Smooth muscle cell of the coronary artery (primary cell): Measurements from ENCODE around the gene E2F8. TPM values are rescaled to one million over a fixed set of nuclear protein-coding genes. Genes with fewer than 3 reads are reported as not detected.

Source experiments
- total RNA-seq: library from RNA; depleted of rRNA; stranded (reverse); fragments of >200 nt; gene quantifications from 2 replicates; pipeline ENCODE4 v1.2.3, GENCODE V29; 2014; ENCODE audit warnings: low replicate concordance

The E2F8 gene, protein sequence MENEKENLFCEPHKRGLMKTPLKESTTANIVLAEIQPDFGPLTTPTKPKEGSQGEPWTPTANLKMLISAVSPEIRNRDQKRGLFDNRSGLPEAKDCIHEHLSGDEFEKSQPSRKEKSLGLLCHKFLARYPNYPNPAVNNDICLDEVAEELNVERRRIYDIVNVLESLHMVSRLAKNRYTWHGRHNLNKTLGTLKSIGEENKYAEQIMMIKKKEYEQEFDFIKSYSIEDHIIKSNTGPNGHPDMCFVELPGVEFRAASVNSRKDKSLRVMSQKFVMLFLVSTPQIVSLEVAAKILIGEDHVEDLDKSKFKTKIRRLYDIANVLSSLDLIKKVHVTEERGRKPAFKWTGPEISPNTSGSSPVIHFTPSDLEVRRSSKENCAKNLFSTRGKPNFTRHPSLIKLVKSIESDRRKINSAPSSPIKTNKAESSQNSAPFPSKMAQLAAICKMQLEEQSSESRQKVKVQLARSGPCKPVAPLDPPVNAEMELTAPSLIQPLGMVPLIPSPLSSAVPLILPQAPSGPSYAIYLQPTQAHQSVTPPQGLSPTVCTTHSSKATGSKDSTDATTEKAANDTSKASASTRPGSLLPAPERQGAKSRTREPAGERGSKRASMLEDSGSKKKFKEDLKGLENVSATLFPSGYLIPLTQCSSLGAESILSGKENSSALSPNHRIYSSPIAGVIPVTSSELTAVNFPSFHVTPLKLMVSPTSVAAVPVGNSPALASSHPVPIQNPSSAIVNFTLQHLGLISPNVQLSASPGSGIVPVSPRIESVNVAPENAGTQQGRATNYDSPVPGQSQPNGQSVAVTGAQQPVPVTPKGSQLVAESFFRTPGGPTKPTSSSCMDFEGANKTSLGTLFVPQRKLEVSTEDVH
- 0.08 TPM in 1 of 2 replicates, not detected in the other for total RNA-seq

DNA sequence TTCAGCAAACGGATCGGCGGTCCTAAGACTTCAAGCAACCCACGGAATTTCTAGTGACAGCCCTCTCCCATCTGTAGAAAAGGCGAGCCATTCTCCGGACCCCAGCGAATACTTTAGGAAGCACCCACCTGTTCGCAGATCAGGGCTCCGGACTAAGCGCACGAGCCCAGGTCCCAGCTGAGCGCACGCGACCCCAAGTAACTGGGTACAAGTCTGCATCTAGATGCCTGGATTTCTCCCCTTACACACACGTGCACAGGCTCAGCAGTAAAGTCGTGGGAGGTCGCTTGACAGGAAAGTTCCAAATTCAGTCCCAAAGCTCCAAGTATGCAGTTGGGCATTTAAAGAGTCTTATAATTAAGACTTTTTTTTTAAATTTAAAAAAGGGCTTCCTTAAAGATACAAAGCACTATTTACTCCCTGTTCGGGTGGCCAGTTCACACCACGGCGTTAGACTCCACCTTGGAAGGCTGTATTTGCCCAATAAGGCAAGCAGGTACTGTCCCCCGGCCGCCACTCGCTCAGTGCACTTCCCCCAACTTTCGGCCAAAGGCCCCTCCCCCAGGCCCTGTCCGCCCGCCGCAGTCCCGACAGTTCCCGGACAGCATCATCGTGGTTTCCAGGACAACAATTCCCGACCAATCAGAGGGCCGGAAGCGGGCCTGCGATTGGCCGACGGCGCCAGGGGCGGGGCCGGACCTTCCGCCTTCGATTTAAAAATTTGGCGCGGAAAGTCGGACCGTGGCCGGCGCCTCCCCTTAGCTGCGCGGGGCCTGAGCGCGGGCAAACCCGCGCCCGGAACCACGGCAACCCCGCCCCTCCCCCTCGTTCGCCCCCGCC lies at the start of gene E2F8:
E2F8 (minus strand) TSS at position 526 of the 840 bp plus-strand sequence. CDS start 824 bp downstream, outside the sequence.

DNA sequence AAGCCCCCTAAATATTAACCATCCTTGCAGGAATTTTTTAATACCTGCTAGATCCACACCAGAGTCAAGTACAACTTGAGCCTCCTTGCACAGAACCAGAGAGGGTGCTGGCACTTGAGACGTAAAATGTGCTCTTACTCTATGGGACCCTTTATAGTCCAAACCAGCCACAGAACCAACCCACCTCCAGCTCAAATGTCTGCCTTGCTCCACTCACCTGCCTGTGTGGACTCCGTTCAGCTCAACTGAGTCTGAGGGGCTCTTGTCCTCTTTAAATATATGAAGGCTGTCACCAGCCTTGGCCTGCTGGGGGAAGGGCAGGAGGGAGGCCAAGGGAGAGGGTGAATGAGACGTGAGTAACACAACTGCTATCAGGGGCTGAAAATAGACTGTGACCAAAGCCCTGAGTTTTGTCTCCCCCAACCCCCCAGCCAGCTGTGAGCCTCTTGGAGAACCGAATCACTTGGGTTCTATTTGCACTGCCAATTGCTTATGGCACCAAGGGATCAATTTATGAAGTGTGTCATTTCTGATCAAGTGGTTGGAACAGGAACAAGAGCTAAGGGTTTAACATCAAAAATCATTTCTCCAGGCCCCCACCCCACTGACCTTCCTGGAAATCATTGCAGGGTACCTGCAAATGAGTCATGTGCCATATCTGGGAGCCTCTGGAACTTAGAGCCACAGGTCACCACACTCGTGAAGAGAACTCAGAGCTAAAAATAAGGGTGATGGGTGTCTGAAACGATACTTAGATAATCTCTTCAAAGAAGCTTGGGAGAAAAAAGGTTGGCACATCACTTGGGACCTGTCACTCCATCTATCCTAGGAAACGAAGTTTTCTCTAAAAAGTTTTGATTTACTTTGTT lies 38.8 kb downstream of the E2F8 start, which contains the start of gene CSRP3:
CSRP3 (minus strand) TSS at position 247 of the 869 bp plus-strand sequence. CDS start 9,535 bp downstream, outside the sequence.

Other genes with a start within 250 kb of the E2F8 start
- not detected in 2 replicates for gene MRGPRX2, start 180.2 kb downstream of the E2F8 start, total RNA-seq
- 9.4 and 14.7 TPM in 2 replicates for gene ZDHHC13, start 123.8 kb downstream of the E2F8 start, total RNA-seq
- not detected in 2 replicates for gene CSRP3, start 39.0 kb downstream of the E2F8 start, total RNA-seq